Uterus (tissue), 4 donors: Measurements from ENCODE around the gene ARMC10. TPM values are rescaled to one million over a fixed set of nuclear protein-coding genes. Genes with fewer than 3 reads are reported as not detected.
"Not testable (repeated sequence)": the region's sequence is repeated elsewhere in the genome, so short reads cannot be mapped to it uniquely, and the experiment has no call there.

Source experiments
- DNase-seq, 2 donors: peaks; one replicate each; pipeline ENCODE4 v3.0.0-alpha.2; 2019 to 2020
- H3K27ac ChIP-seq, 2 donors: fragments of 200-600 bp; sonication (generic); 1 replicate in 1 of 2; 2 replicates in 1 of 2; pipeline ENCODE4 v1.5.1; 2016 to 2018
- H3K27me3 ChIP-seq, 2 donors: fragments of 200-600 bp; sonication (generic); one replicate each; pipeline ENCODE4 v1.5.1; 2018 to 2019; ENCODE audit warnings: control low read depth in 1 of 2
- H3K36me3 ChIP-seq, 2 donors: fragments of 200-600 bp; sonication (generic); one replicate each; pipeline ENCODE4 v1.5.1; 2019; ENCODE audit warnings: control low read depth in 1 of 2
- H3K4me1 ChIP-seq, 2 donors: fragments of 200-600 bp; sonication (generic); one replicate each; pipeline ENCODE4 v1.5.1; 2018 to 2019; ENCODE audit warnings: control low read depth in 1 of 2
- H3K4me3 ChIP-seq, 2 donors: fragments of 200-600 bp; sonication (generic); 1 replicate in 1 of 2; 2 replicates in 1 of 2; pipeline ENCODE4 v1.5.1; 2018 to 2019; ENCODE audit warnings: mild to moderate bottlenecking in 1 of 2
- H3K9me3 ChIP-seq, 2 donors: fragments of 200-600 bp; sonication (generic); one replicate each; pipeline ENCODE4 v1.5.1; 2019; ENCODE audit warnings: control low read depth in 1 of 2
- POLR2A ChIP-seq, 2 donors: fragments of 450-650 bp; IDR thresholded peaks; one replicate each; pipeline ENCODE4 v1.6.1; 2016; ENCODE audit warnings: antibody characterized with exemption in 2 of 2, mild to moderate bottlenecking in 1 of 2, moderate library complexity in 1 of 2
- intact Hi-C: fragments of 100-400 bp; cut with DNase I; formaldehyde crosslinking; loops from one replicate; pipeline ENCODE4 v1.15.1; 2023; ENCODE audit warnings: low total_unique reads
- total RNA-seq, 4 donors: library from RNA; depleted of rRNA in 3 of 4; stranded (reverse); fragments of >200 nt in 3 of 4; gene quantifications; one replicate each; pipeline versions ENCODE4 v1.1.0 to v1.2.4, GENCODE V29; 2014 to 2023
- TF ChIP-seq, protein P1 (sequence below), 4 experiments: fragments of 200-600 bp in 2 of 4; fragments of 450-650 bp in 2 of 4; sonication (generic) in 2 of 4; IDR thresholded peaks; one replicate each; pipeline ENCODE4 v1.5.1; 2016 to 2019; ENCODE audit warnings: antibody characterized with exemption in 4 of 4, mild to moderate bottlenecking in 2 of 4, moderate library complexity in 1 of 4
- donor health status: DM: yes; HTN: yes; CAD: no.

The ARMC10 gene
- total RNA-seq = 10 to 100 TPM; 47.0 to 66.1 (median 57.2) TPM

DNA sequence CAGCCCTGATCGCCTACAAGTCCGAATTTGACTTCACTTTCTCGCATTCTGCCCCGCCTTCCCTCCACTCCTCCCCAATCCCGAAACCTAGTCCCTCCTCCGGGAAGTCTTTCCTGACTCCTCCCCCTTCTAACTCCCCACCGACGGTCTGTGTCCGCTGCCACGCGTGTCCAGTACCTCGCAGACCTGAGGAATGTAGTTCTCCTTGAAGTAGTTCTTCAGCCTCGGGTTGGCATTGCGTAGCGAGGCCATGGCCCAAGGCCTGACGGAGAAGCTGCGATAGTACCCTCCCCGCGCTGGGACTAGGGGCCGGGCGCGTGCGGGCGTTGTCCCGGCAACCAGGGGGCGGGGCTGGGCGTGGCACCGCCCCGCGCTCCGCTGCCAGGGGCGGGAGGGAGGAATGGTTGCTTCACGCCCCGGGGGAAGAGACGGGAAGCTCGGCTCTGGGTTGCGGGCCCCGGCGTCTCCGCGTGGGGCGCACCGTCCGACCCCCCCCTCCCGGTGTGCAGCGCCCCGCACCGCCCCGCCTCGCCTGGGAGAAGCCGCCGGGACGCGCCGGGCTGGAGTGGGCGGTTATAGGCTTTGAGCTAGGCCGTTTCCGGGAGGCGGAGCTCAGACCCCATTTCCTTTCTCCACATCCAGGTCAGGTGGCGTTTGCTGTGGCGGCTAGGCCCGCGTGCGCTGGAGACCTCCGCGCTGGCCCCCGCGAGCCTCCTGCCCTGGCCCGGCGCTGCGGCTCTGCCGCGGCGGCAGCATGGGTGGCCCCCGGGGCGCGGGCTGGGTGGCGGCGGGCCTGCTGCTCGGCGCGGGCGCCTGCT is at the start of gene ARMC10, which contains the start of gene FBXL13:
Gene ARMC10 (plus strand): TSS at position 622 of the 818 bp plus-strand sequence. CDS start 133 bp downstream, at position 755.
Gene FBXL13 (minus strand): TSS at position 278 of the 818 bp plus-strand sequence.
- no peaks in the 10 kb centered on the region for H3K27me3 ChIP-seq
- intact Hi-C loops = loop anchor here (10.0 kb wide), 1 partner anchor 70 kb away; the partner anchor contains the start of gene NAPEPLD
- H3K36me3 ChIP-seq = no peaks in the 10 kb centered on the region
- DNase-seq = peak; percentile 89 to 94
- TF ChIP-seq POLR2A (IDR thresholded peaks at IDR 0.05) = peak in 1 of 2 donors; percentile 64
- TF ChIP-seq, protein P1, sequence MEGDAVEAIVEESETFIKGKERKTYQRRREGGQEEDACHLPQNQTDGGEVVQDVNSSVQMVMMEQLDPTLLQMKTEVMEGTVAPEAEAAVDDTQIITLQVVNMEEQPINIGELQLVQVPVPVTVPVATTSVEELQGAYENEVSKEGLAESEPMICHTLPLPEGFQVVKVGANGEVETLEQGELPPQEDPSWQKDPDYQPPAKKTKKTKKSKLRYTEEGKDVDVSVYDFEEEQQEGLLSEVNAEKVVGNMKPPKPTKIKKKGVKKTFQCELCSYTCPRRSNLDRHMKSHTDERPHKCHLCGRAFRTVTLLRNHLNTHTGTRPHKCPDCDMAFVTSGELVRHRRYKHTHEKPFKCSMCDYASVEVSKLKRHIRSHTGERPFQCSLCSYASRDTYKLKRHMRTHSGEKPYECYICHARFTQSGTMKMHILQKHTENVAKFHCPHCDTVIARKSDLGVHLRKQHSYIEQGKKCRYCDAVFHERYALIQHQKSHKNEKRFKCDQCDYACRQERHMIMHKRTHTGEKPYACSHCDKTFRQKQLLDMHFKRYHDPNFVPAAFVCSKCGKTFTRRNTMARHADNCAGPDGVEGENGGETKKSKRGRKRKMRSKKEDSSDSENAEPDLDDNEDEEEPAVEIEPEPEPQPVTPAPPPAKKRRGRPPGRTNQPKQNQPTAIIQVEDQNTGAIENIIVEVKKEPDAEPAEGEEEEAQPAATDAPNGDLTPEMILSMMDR (IDR thresholded peaks at IDR 0.05) = peak in 2 of 4 experiments; percentile 42 to 59
- H3K4me1 ChIP-seq = no peaks in the 10 kb centered on the region
- peak within 1 kb of the TSS; percentile 63 to 88 for H3K4me3 ChIP-seq
- H3K9me3 ChIP-seq = no peaks in the 10 kb centered on the region
- peak within 1 kb of the TSS; percentile 74 to 94 for H3K27ac ChIP-seq

DNA sequence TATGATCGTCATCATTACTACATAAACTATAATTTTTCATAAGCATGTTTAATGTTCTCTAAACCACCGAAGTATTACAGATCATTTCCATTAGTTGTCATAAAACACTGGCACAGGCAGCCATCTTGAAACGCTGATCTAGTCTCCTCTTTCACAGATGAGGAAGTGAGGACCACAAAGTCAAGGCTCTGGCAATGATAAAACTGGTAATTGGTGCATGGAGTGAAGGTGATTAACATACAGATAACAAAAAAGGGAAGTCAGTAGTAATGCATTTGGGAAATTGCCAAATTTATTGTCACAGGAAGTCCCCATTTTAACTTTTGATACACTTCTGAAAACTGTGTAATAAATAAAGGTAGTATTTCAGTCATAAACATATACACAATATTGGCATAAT is 49.6 kb upstream of the ARMC10 start:
- no peaks in the 10 kb centered on the region for H3K36me3 ChIP-seq
- no peak for DNase-seq
- no peaks in the 10 kb centered on the region for H3K4me1 ChIP-seq
- intact Hi-C loops = no loop called here
- no peaks in the 10 kb centered on the region for H3K27me3 ChIP-seq
- no peak overlapping the region for H3K27ac ChIP-seq
- H3K4me3 ChIP-seq = no peak overlapping the region
- no peaks in the 10 kb centered on the region for H3K9me3 ChIP-seq
- TF ChIP-seq POLR2A (IDR thresholded peaks at IDR 0.05) = no peak
- TF ChIP-seq, protein P1 (IDR thresholded peaks at IDR 0.05) = no peak

DNA sequence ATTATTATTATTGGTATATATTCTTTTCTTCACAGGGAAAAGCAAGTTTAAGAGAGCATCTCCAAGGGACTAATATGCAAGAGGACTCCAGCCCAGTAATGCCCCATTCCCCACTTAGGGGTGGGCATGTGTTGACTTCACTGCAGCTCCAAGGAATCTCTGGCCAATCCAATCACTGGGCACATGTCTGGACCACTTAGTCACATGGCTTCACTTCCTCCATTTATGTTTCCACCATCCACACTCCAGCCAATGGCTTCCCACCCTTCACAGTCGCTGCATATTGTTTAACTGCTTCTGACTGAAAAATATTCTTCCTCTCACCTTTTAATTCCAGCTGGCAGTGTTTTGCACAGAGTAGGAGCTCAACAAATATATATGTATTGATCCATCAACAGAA is 43.9 kb upstream of the ARMC10 start:
- Histone ChIP-seq H3K4me3 (no peak overlapping the region), H3K27ac (no peak overlapping the region), H3K27me3 (no peaks in the 10 kb centered on the region), H3K4me1 (no peaks in the 10 kb centered on the region), H3K9me3 (no peaks in the 10 kb centered on the region), H3K36me3 (no peaks in the 10 kb centered on the region)
- intact Hi-C loops = no loop called here
- no peak for TF ChIP-seq POLR2A (IDR thresholded peaks at IDR 0.05)
- TF ChIP-seq, protein P1 (IDR thresholded peaks at IDR 0.05) = no peak
- no peak for DNase-seq

DNA sequence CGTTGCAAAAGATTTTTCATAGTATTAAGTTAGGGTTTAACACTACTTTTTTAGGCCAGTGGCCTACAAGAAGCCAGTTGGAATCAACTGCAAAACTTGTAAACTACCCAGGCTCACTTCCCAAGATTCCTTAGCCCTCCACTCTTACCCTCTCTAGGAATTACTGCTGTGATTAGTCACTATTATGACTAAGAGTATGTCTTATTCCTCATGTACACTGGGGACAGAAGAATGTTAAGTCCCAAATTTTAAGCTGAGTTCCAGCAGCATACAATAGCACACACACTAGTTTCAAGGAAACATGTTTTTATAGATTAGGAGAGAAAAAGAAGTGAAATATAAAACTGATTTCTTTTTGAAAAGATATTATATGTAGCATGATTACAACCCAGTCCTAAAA is 43.2 kb upstream of the ARMC10 start:
- H3K27ac ChIP-seq = no peak overlapping the region

DNA sequence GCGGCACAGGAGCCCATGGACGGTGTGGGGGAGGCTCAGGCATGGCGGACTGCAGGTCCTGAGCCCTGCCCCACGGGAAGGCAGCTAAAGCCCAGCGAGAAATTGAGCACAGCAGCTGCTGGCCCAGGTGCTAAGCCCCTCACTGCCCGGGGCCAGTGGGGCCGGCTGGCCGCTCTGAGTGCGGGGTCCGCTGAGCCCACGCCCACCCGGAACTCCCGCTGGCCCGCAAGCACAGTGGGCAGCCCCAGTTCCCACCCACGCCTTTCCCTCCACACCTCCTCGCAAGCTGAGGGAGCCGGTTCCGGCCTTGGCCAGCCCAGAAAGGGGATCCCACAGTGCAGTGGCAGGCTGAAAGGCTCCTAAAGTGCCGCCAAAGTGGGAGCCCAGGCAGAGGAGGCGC is 40.6 kb upstream of the ARMC10 start:
- H3K4me1 ChIP-seq, H3K9me3 ChIP-seq, DNase-seq, intact Hi-C loops, H3K27ac ChIP-seq, H3K27me3 ChIP-seq, H3K36me3 ChIP-seq, H3K4me3 ChIP-seq: not testable (repeated sequence)

More for the DNA sequence above, 43.2 kb upstream of the ARMC10 start:
- Histone ChIP-seq H3K36me3 (no peaks in the 10 kb centered on the region), H3K27me3 (no peaks in the 10 kb centered on the region), H3K4me3 (no peak overlapping the region), H3K4me1 (no peaks in the 10 kb centered on the region), H3K9me3 (no peaks in the 10 kb centered on the region)
- TF ChIP-seq, protein P1 (IDR thresholded peaks at IDR 0.05) = no peak
- no peak for TF ChIP-seq POLR2A (IDR thresholded peaks at IDR 0.05)
- intact Hi-C loops = no loop called here
- DNase-seq = no peak
